ENCODE measurements around the gene FRMD4B. TPM values are rescaled to one million over a fixed set of nuclear protein-coding genes. Genes with fewer than 3 reads are reported as not detected.
A peak's percentile ranks its signal among the peaks of the same experiment; 100 is the strongest.

FRMD4B gene
- total and polyA plus RNA-seq, 4 donors: 5.6 to 73.6 (median 24.0) TPM

DNA sequence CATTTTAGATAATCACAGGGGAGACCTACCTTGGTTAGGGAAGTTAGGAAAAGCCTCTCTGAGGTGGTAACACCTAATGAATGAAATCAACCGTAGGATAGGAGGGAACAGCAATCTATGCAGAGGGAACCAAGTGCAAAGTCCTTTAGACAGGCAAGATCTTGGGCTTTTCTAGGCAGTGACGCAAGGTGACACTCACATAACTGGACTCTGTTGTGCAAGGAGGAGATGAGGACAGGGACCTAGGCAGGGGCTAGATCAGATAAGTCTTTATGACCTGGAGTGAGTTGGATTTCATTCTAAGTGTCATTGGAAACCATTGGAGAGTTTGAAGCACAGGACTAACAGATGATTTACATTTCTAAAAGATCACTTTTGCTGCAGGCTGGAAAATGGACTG is 258.9 kb downstream of the FRMD4B start:
- Histone ChIP-seq H3K9me3 (ENCODE audit: control insufficient read depth, low read length) (no peaks in the 10 kb centered on the region), H3K27me3 (ENCODE audit: control insufficient read depth in 1 of 2, insufficient read depth in 2 of 2, low read length in 1 of 2) (peaks cover 0 to 2% of the 10 kb centered on the region in 2 donors), H3K36me3 (ENCODE audit: control insufficient read depth in 1 of 2, insufficient read depth in 2 of 2, low read length in 1 of 2) (no peaks in the 10 kb centered on the region), H3K4me1 (ENCODE audit: control insufficient read depth in 1 of 2, insufficient read depth in 2 of 2, low read length in 2 of 2) (no peaks in the 10 kb centered on the region), H3K27ac (ENCODE audit: low read depth in 1 of 2, low read length in 2 of 2) (no peak overlapping the region), H3K4me3 (ENCODE audit: low read length in 2 of 2) (no peak overlapping the region)
- ATAC-seq (ENCODE audit: low FRiP score) (no peak), DNase-seq (no peak)
- WGBS, 2 donors: 67 to 95% methylated on average over 2 of the region's 2 CpGs
- intact Hi-C loops (cut with DNase I): no loop called here

DNA sequence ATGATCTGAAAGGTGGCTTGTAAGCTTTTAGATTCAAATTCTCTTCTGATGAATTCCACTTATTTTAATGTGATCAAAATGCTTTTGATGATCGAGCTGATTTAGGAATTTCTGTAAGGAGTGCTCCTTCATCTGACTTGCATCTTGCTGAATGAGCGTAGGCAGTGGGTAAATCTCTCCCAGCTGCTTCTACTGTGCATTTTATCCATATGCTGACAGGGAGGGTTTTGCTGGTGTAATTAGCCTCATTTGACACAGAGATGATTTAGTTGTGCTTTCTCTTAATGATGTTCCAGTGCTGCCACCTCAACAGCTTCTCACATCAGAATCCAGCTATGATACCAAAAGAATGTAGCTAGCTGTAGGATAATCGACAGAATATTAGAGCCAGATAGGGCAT is 259.7 kb downstream of the FRMD4B start:
- intact Hi-C loops (cut with DNase I): no loop called here
- no peaks in the 10 kb centered on the region for H3K9me3 ChIP-seq (ENCODE audit: control insufficient read depth, low read length)
- peaks cover 0 to 2% of the 10 kb centered on the region in 2 donors for H3K27me3 ChIP-seq (ENCODE audit: control insufficient read depth in 1 of 2, insufficient read depth in 2 of 2, low read length in 1 of 2)
- H3K4me1 ChIP-seq (ENCODE audit: control insufficient read depth in 1 of 2, insufficient read depth in 2 of 2, low read length in 2 of 2): no peaks in the 10 kb centered on the region
- H3K4me3 ChIP-seq (ENCODE audit: low read length in 2 of 2): no peak overlapping the region
- WGBS, 2 donors: 84 to 87% methylated on average over 3 of the region's 3 CpGs
- H3K27ac ChIP-seq (ENCODE audit: low read depth in 1 of 2, low read length in 2 of 2): no peak overlapping the region
- no peak for DNase-seq
- no peak for ATAC-seq (ENCODE audit: low FRiP score)
- no peaks in the 10 kb centered on the region for H3K36me3 ChIP-seq (ENCODE audit: control insufficient read depth in 1 of 2, insufficient read depth in 2 of 2, low read length in 1 of 2)

DNA sequence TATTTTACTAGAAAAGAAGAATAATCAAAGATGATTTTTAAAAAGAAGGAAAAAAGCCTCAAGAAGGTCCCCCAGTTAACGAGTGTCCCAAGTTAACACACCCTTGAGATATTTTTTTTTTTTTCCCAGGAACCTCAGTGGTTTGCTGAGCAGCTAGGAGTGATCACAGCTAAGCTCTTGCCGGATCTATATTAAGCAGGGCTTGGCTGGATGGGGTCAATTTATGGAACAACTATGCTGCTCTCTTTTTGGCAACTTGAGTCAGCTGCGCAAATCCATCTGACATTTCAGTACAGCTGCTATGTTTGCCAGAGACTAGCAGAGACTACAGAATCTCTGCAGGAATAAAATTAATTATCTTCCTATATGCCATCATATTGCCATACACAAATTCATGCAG is 263.5 kb downstream of the FRMD4B start, which contains the start of gene LMOD3:
Gene LMOD3 (minus strand): TSS at position 193 of the 400 bp plus-strand sequence. CDS start 209 bp downstream, outside the sequence.
- DNase-seq: no peak
- no peak for ATAC-seq (ENCODE audit: low FRiP score)
- H3K4me3 ChIP-seq (ENCODE audit: low read length in 2 of 2): no peak within 1 kb of the TSS
- WGBS, 2 donors: 40 to 46% methylated on average over 3 of the region's 3 CpGs
- H3K36me3 ChIP-seq (ENCODE audit: control insufficient read depth in 1 of 2, insufficient read depth in 2 of 2, low read length in 1 of 2): no peaks in the 10 kb centered on the region
- H3K27me3 ChIP-seq (ENCODE audit: control insufficient read depth in 1 of 2, insufficient read depth in 2 of 2, low read length in 1 of 2): peaks cover 0 to 2% of the 10 kb centered on the region in 2 donors
- no peaks in the 10 kb centered on the region for H3K4me1 ChIP-seq (ENCODE audit: control insufficient read depth in 1 of 2, insufficient read depth in 2 of 2, low read length in 2 of 2)
- intact Hi-C loops (cut with DNase I): no loop called here
- no peak within 1 kb of the TSS for H3K27ac ChIP-seq (ENCODE audit: low read depth in 1 of 2, low read length in 2 of 2)
- no peaks in the 10 kb centered on the region for H3K9me3 ChIP-seq (ENCODE audit: control insufficient read depth, low read length)

DNA sequence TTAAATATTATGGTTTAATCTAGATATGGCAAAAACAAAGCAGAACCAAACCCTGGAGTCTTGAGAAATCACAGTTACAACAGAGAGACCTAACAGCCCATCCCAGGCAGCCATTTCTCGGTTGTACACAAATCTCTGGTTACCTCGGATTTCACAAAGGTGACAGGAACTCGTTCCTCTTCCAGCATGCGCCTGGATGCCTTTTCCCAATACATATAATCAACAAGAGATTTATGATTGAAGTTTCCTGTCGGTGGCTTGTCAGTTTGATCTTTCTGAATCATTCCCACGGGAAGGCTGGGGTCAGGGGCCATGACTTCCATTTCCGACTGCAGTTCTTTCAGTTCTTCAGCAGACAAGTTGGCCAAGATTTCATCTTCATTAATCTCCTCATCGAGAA is 263.9 kb downstream of the FRMD4B start:
- peaks cover 0 to under 1% of the 10 kb centered on the region in 2 donors for H3K27me3 ChIP-seq (ENCODE audit: control insufficient read depth in 1 of 2, insufficient read depth in 2 of 2, low read length in 1 of 2)
- no peaks in the 10 kb centered on the region for H3K36me3 ChIP-seq (ENCODE audit: control insufficient read depth in 1 of 2, insufficient read depth in 2 of 2, low read length in 1 of 2)
- DNase-seq (no peak), ATAC-seq (ENCODE audit: low FRiP score) (no peak)
- intact Hi-C loops (cut with DNase I): no loop called here
- no peak overlapping the region for H3K27ac ChIP-seq (ENCODE audit: low read depth in 1 of 2, low read length in 2 of 2)
- H3K4me3 ChIP-seq (ENCODE audit: low read length in 2 of 2): no peak overlapping the region
- no peaks in the 10 kb centered on the region for H3K9me3 ChIP-seq (ENCODE audit: control insufficient read depth, low read length)
- 54 to 57% methylated on average over 8 of the region's 8 CpGs for WGBS, 2 donors
- no peaks in the 10 kb centered on the region for H3K4me1 ChIP-seq (ENCODE audit: control insufficient read depth in 1 of 2, insufficient read depth in 2 of 2, low read length in 2 of 2)

DNA sequence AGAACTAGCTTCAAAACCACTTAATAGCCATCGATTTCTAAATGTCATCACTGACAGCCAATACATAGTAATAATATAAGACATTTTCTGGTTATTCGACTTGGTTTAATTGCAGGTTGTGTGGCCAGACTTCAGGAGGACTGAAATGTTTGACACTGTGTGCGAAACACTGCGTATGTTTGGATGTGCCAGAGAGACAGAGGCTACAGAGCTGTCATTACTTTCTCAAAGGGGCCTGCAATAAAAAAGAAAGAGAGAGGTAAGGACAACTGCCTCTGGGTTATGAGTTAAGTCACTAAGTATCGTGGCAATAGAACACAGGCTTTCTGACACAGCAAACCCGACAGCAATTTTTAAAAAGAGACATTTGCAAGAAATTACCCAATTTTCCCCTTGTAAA is 264.4 kb downstream of the FRMD4B start:
- WGBS, 2 donors: 86 to 88% methylated on average over 6 of the region's 6 CpGs
- intact Hi-C loops (cut with DNase I): no loop called here
- DNase-seq (no peak), ATAC-seq (ENCODE audit: low FRiP score) (no peak)
- Histone ChIP-seq H3K36me3 (ENCODE audit: control insufficient read depth in 1 of 2, insufficient read depth in 2 of 2, low read length in 1 of 2) (no peaks in the 10 kb centered on the region), H3K9me3 (ENCODE audit: control insufficient read depth, low read length) (no peaks in the 10 kb centered on the region), H3K4me1 (ENCODE audit: control insufficient read depth in 1 of 2, insufficient read depth in 2 of 2, low read length in 2 of 2) (no peaks in the 10 kb centered on the region), H3K27me3 (ENCODE audit: control insufficient read depth in 1 of 2, insufficient read depth in 2 of 2, low read length in 1 of 2) (no peaks in the 10 kb centered on the region), H3K27ac (ENCODE audit: low read depth in 1 of 2, low read length in 2 of 2) (no peak overlapping the region), H3K4me3 (ENCODE audit: low read length in 2 of 2) (no peak overlapping the region)

DNA sequence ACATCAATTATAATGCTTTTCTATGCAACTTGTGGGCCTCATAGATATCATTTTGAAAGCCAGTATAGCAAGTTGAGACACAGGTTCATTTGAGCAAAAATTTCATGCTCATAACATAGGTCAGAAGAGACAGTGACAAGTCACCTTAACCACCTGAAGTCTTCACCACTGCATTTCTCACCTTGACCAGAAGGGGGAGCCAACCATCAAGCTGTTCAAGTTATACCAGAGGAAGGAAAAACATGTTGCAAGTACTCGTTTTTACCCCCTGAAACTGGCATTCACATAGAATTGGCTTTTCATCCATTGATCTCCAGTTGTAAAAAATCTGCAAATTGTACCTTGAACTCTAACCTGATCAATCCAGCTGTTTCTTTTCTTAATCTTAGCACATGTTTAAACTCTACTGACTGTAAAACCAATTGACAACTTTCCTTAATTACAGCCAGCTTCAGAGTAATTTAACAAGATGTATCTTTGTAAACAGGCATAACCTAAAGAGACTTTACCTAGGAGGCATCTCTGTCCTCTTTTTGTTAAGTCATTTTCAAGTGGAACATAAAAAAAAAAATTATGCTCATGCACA is 264.9 kb downstream of the FRMD4B start:
- Histone ChIP-seq H3K4me1 (ENCODE audit: control insufficient read depth in 1 of 2, insufficient read depth in 2 of 2, low read length in 2 of 2) (no peaks in the 10 kb centered on the region), H3K27me3 (ENCODE audit: control insufficient read depth in 1 of 2, insufficient read depth in 2 of 2, low read length in 1 of 2) (no peaks in the 10 kb centered on the region), H3K4me3 (ENCODE audit: low read length in 2 of 2) (no peak overlapping the region), H3K36me3 (ENCODE audit: control insufficient read depth in 1 of 2, insufficient read depth in 2 of 2, low read length in 1 of 2) (no peaks in the 10 kb centered on the region), H3K27ac (ENCODE audit: low read depth in 1 of 2, low read length in 2 of 2) (no peak overlapping the region), H3K9me3 (ENCODE audit: control insufficient read depth, low read length) (no peaks in the 10 kb centered on the region)
- DNase-seq: peak in 1 of 2 donors; percentile 60
- WGBS, 2 donors: 0% methylated on average over 1 of the region's 1 CpG
- intact Hi-C loops (cut with DNase I): no loop called here
- peak; percentile 66 for ATAC-seq (ENCODE audit: low FRiP score)

Measured in aorta (tissue), 5 donors.